Neural cell (in vitro differentiated cells): ENCODE measurements around the gene SLC29A2.

ENCODE experiments used
- EP300 ChIP-seq: fragments of 450-650 bp; conservative IDR thresholded peaks from 2 replicates; pipeline ENCODE4 v1.6.1; 2014; ENCODE audit warnings: antibody characterized with exemption, mild to moderate bottlenecking, moderate library complexity; ENCODE audit not compliant: poor library complexity, severe bottlenecking
- EZH2 ChIP-seq: fragments of 200-600, 300-800 bp; shearing (Covaris generic), sonication (generic); IDR thresholded peaks from 2 replicates; pipeline ENCODE4 v1.6.1; 2014; ENCODE audit warnings: antibody characterized with exemption, low read length, borderline replicate concordance, mild to moderate bottlenecking; ENCODE audit not compliant: insufficient read depth, poor library complexity, severe bottlenecking
- MXI1 ChIP-seq: fragments of 450-650 bp; conservative IDR thresholded peaks from 2 replicates; pipeline ENCODE4 v1.6.1; 2014; ENCODE audit warnings: antibody characterized with exemption, mild to moderate bottlenecking; ENCODE audit not compliant: poor library complexity, severe bottlenecking
- POLR2AphosphoS5 ChIP-seq: IDR thresholded peaks from 2 replicates; pipeline ENCODE4 v1.6.1; 2012
- RAD21 ChIP-seq: fragments of 450-650 bp; conservative IDR thresholded peaks from 2 replicates; pipeline ENCODE4 v1.6.1; 2014; ENCODE audit warnings: antibody characterized with exemption, mild to moderate bottlenecking, moderate library complexity
- TAF1 ChIP-seq: IDR thresholded peaks from 2 replicates; pipeline ENCODE4 v1.6.1; 2012; ENCODE audit warnings: low read depth
- TF ChIP-seq, protein P1 (sequence below): fragments of 450-650 bp; IDR thresholded peaks from 2 replicates; pipeline ENCODE4 v1.5.1; 2014; ENCODE audit warnings: antibody characterized with exemption, mild to moderate bottlenecking, moderate library complexity; ENCODE audit not compliant: poor library complexity, severe bottlenecking

DNA sequence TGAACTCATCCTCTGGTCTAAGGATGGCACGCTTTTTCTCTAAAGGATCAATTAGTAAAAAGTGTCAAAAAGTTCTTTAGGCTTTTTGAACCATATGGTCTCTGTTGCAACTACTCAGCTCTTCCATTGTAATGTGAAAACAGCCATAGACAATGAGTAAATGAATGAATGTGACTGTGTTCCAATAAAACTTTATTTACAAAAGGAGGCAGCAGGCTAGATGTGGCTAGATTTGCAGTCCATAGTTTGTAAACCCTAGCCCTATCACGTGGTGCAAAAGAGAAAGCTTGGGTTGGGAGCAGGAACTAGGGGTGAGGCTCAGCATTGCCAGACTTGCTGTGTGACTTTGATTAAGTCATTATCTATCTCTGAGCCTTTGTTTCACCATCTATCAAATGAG is 43.9 kb upstream of the SLC29A2 start:
- TF ChIP-seq, protein P1, sequence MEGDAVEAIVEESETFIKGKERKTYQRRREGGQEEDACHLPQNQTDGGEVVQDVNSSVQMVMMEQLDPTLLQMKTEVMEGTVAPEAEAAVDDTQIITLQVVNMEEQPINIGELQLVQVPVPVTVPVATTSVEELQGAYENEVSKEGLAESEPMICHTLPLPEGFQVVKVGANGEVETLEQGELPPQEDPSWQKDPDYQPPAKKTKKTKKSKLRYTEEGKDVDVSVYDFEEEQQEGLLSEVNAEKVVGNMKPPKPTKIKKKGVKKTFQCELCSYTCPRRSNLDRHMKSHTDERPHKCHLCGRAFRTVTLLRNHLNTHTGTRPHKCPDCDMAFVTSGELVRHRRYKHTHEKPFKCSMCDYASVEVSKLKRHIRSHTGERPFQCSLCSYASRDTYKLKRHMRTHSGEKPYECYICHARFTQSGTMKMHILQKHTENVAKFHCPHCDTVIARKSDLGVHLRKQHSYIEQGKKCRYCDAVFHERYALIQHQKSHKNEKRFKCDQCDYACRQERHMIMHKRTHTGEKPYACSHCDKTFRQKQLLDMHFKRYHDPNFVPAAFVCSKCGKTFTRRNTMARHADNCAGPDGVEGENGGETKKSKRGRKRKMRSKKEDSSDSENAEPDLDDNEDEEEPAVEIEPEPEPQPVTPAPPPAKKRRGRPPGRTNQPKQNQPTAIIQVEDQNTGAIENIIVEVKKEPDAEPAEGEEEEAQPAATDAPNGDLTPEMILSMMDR, result no peak
- TF ChIP-seq TAF1 (no peak), EZH2 (no peak), EP300 (no peak), MXI1 (no peak), POLR2AphosphoS5 (no peak), RAD21 (no peak)
